Kidney glomerular epithelial cell (primary cell): ENCODE data around the gene NBEAL1.
"Not testable (repeated sequence)": the region's sequence is repeated elsewhere in the genome, so short reads cannot be mapped to it uniquely, and the experiment has no call there.

ENCODE experiments used
- DNase-seq: peaks from one replicate; lab custom pipeline; 2025; lab: John Stamatoyannopoulos, UW

Gene NBEAL1

GRCh38 chr2:203229674-203230073 is 215.0 kb downstream of the NBEAL1 start:
- not testable (repeated sequence) for DNase-seq

DNA sequence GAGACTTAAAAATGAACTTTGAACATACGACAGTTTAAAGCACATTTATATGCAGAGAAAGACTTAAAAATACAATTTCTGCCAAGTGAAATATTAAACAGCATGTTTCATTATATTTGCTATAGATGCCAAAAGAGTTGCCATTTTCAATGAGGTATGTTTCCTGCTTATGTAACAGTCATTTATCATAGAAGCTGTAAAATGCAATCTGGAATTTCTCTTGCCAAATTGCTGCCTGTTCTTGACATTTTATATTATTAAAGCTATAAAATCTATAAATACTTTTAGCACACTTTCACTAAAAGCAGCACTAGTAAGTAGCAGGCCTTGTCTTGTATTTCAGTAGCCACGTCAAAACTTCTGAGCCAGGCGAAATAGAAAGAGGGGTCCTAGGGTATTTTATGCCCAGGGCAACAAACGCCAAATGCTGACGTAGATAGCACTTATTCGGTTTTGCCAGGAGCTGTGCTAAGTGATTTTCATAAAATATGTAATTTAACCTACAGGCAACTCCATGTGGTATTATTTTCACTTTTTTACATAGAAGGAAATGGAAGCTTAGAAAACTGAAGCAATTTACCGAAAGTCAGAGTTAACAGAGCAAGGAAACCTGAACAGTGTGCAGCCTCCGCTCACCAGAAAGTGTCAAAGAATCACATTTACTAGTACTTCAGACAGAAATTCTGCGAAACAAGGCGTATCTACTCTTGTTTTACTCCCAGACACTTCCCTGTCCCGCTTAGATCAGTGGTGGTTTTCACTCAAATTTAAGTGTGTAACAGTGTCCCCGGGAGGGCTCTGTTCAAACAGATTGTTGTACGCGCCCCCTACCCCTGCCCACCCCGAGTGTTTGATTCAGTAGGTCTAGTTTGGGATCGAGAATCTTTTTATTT is 222.9 kb downstream of the NBEAL1 start:
- DNase-seq = no peak

- DNase-seq = no peak
Measured at GRCh38 chr2:203238292-203238703, 223.6 kb downstream of the NBEAL1 start.

GRCh38 chr2:203238704-203239526 is 224.2 kb downstream of the NBEAL1 start, which contains the start of gene CYP20A1:
Gene CYP20A1, plus strand, starts transcription at chr2:203239018. Its CDS starts 45 bp downstream, at chr2:203239063.
- DNase-seq = peak; percentile 92

DNA sequence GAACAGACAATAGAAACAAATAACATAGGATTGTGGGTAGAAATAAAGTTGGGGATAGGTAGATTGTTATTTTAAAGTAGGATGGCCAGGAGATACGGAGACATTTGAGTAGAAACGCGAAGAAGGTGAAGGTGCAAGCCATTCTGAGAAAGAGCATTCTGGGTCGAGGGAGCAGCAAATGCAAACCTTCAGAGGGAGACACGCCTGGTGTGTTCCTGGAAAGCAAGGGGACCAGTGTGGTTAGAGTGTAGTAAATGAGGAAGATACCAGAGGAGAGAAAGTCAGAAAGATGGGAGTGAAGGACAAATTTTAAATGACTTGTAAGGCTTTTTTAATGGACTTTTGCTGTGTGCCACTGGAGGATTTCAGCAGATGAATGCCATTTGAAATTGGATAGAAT is 225.8 kb downstream of the NBEAL1 start:
- no peak for DNase-seq

DNA sequence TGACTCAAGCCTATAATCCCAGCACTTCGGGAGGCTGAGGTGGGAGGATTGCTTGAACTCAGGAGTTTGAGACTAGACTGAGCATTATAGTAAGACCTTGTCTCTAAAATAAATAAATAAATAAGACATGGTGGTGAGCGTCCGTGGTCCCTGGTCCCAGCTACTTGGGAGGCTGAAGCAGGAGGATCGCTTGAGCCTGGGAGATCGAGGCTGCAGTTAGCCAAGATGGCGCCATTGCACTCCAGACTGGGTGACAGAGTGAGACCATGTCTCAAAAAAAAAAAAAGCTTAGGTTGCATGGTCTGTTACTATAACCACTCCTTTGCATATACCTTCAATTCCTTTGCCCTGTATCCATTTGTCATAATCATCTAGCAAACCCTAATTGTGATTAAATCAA is 227.8 kb downstream of the NBEAL1 start:
- DNase-seq = no peak

DNA sequence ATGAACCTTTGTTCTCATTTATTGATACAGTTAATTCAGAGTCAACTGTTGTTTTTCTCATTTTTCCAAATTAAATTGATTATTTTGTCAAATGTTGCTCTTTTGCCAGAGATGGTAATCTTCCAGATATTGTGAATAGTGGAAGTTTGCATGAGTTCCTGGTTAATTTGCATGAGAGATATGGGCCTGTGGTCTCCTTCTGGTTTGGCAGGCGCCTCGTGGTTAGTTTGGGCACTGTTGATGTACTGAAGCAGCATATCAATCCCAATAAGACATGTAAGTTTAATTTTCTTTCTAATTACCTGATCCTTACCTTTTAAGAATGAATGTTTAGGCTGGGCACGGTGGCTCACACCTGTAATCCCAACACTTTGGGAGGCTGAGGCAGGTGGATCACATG is 232.0 kb downstream of the NBEAL1 start:
- DNase-seq = no peak

DNA sequence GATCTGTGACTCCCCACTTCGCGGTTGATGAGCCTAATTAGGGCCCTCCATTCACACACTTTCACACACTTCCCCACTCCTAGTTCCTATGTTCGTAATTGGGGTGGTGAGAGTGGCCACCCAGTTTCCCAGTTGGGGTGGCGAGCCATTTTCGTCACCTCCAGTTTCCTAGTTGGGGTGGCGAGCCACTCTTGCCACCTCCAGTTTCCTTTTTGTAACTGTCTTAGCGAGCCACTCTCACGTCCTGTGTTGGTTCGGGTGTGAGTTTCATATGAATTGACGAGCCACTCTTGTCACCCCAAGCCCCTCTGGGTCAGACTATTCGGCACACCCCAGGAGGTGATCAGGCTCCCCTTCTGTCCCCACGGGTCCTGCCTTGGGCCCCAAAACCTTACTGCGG is 238.1 kb downstream of the NBEAL1 start:
- DNase-seq = no peak

GRCh38 chr2:203253422-203254095 is 238.9 kb downstream of the NBEAL1 start:
- DNase-seq = not testable (repeated sequence)

GRCh38 chr2:203261326-203262159 is 246.9 kb downstream of the NBEAL1 start:
- no peak for DNase-seq
